Small intestine (tissue), 16 donors: ENCODE data around the gene RAD1. TPM values are rescaled to one million over a fixed set of nuclear protein-coding genes. Genes with fewer than 3 reads are reported as not detected.

Experiments
- DNase-seq, 2 donors: peaks; one replicate each; pipeline versions ENCODE4 v3.0.0 to v3.0.0-alpha.2; 2013
- FAIRE-seq: peaks from 2 replicates; lab custom pipeline; 2012; peaks lifted over from hg19 to GRCh38; lab: Jason Lieb, UNC
- H3K27ac ChIP-seq, 3 donors: one replicate each; pipeline ENCODE4 v1.5.1; 2013; ENCODE audit warnings: low read length in 2 of 3, mild to moderate bottlenecking in 2 of 3, control low read depth in 1 of 3, inconsistent platforms in 1 of 3, low read depth in 1 of 3, moderate library complexity in 1 of 3
- H3K27me3 ChIP-seq, 3 donors: one replicate each; pipeline ENCODE4 v1.6.1; 2013; ENCODE audit warnings: low read length in 3 of 3, inconsistent platforms in 1 of 3; ENCODE audit not compliant: control insufficient read depth in 3 of 3, insufficient read depth in 3 of 3
- H3K36me3 ChIP-seq, 3 donors: one replicate each; pipeline ENCODE4 v1.6.1; 2013; ENCODE audit warnings: low read length in 3 of 3, inconsistent platforms in 1 of 3, low read depth in 1 of 3, mild to moderate bottlenecking in 1 of 3, moderate library complexity in 1 of 3; ENCODE audit not compliant: control insufficient read depth in 3 of 3, insufficient read depth in 2 of 3
- H3K4me1 ChIP-seq, 3 donors: one replicate each; pipeline ENCODE4 v1.6.1; 2013; ENCODE audit warnings: low read length in 2 of 3, inconsistent platforms in 1 of 3, low read depth in 1 of 3, mild to moderate bottlenecking in 1 of 3, moderate library complexity in 1 of 3; ENCODE audit not compliant: control insufficient read depth in 3 of 3, insufficient read depth in 2 of 3
- H3K4me3 ChIP-seq, 3 donors: one replicate each; pipeline ENCODE4 v1.5.1; 2013; ENCODE audit warnings: low read length in 3 of 3, control low read depth in 1 of 3, inconsistent platforms in 1 of 3, low read depth in 1 of 3, mild to moderate bottlenecking in 1 of 3, moderate library complexity in 1 of 3
- H3K9me3 ChIP-seq, 2 donors: one replicate each; pipeline ENCODE4 v1.6.1; 2013; ENCODE audit warnings: low read depth in 1 of 2, low read length in 1 of 2; ENCODE audit not compliant: control insufficient read depth in 2 of 2, insufficient read depth in 1 of 2
- WGBS, 3 donors: extraction: QIAGEN DNeasy Blood & Tissue Kit; methylation state at CpG; one replicate each; pipeline ENCODE4 v1.1.7; 2013; 5-methylcytosine and 5-hydroxymethylcytosine counted together
- long read RNA-seq, 10 donors: transcript quantifications; one replicate each; lab custom pipeline, GENCODE V29; 2026
- polyA plus RNA-seq, 4 donors: library from polyadenylated mRNA; stranded (reverse) in 3 of 4; unstranded in 1 of 4; fragments of 200-250 nt in 3 of 4; fragments of 120-200 nt in 1 of 4; gene quantifications; one replicate each; pipeline versions ENCODE4 v1.2.1 to v1.2.3, GENCODE V29; 2013
- donor health status: healthy with polysubstance abuse.
- donor health status: control.
- donor health status: control.
- donor health status: Bipolar disorder and iron deficiency.
- donor health status: healthy.

Gene RAD1
- polyA plus RNA-seq: 10 to 100 TPM in 3 of 4 donors, 1 to 10 TPM in 1; 9.6 to 23.6 (median 13.2) TPM
- long read RNA-seq, donor 1, full-length matches to known transcripts: 15 of 15 reads
- long read RNA-seq, donor 1, partial matches to known transcripts: 0 of 15 reads
- long read RNA-seq, donor 1, other reads (novel, unspliced or antisense): 0 of 15 reads
- long read RNA-seq, donor 2, full-length matches to known transcripts: 3 of 3 reads
- long read RNA-seq, donor 2, partial matches to known transcripts: 0 of 3 reads
- long read RNA-seq, donor 2, other reads (novel, unspliced or antisense): 0 of 3 reads
- long read RNA-seq, donor 3, partial matches to known transcripts: 0 of 3 reads
- long read RNA-seq, donor 3, other reads (novel, unspliced or antisense): 0 of 3 reads
- long read RNA-seq, donor 4: 0 reads
- long read RNA-seq, donor 5, partial matches to known transcripts: 15 of 27 reads
- long read RNA-seq, donor 5, other reads (novel, unspliced or antisense): 11 of 27 reads
- long read RNA-seq, donor 6, full-length matches to known transcripts: 8 of 8 reads
- long read RNA-seq, donor 6, partial matches to known transcripts: 0 of 8 reads
- long read RNA-seq, donor 6, other reads (novel, unspliced or antisense): 0 of 8 reads
- long read RNA-seq, donor 7, full-length matches to known transcripts: 13 of 90 reads
- long read RNA-seq, donor 7, partial matches to known transcripts: 77 of 90 reads
- long read RNA-seq, donor 7, other reads (novel, unspliced or antisense): 0 of 90 reads
- long read RNA-seq, donor 8, full-length matches to known transcripts: 1 of 1 reads
- long read RNA-seq, donor 8, partial matches to known transcripts: 0 of 1 reads
- long read RNA-seq, donor 8, other reads (novel, unspliced or antisense): 0 of 1 reads
- long read RNA-seq, donor 9, full-length matches to known transcripts: 4 of 4 reads
- long read RNA-seq, donor 9, partial matches to known transcripts: 0 of 4 reads
- long read RNA-seq, donor 9, other reads (novel, unspliced or antisense): 0 of 4 reads
- long read RNA-seq, donor 10, full-length matches to known transcripts: 8 of 67 reads
- long read RNA-seq, donor 10, partial matches to known transcripts: 59 of 67 reads
- long read RNA-seq, donor 10, other reads (novel, unspliced or antisense): 0 of 67 reads

DNA sequence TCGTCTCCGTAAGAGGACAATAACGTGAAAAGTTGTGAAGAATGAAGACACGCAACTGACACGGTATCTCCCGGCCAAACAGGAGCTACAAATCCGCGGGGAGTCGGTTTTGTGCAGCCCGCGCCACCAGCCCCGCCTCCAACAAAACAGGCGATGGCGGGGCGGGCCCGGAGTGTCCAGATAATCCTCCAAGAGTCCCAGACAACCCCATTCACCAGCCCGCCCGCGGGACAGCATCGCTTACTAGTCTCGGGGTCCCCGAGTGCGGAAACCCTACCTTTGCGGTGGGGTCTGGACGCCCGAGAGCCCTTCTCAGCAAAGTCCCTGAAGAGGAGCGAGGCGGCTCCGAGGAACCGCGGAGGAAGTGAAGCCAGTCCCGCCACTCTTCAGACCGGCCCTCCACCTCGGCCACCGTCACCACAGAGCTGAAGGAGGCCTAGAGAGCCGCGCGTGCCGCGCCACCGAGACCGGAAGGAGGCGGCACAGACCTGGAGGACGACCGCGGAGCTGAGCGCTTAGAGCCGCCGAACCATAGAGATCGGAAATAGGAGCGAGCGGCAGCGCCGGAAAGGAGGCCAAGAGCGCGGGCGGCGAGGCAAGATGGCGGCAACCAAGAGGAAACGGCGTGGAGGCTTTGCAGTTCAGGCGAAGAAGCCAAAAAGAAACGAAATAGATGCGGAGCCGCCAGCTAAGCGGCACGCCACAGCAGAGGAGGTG lies at the start of gene RAD1, which contains the start of gene BRIX1:
Gene RAD1, minus strand, starts transcription at position 366 of the 717 bp plus-strand sequence. CDS start 612 bp downstream, outside the sequence.
Gene BRIX1, plus strand, starts transcription at position 573 of the 717 bp plus-strand sequence. Its CDS starts 28 bp downstream, at position 601.
- no peaks in the 10 kb centered on the region for H3K9me3 ChIP-seq

GRCh38 chr5:34959323-34959722 lies 44.0 kb upstream of the RAD1 start:
- no peaks in the 10 kb centered on the region for H3K9me3 ChIP-seq
- no peaks in the 10 kb centered on the region for H3K27me3 ChIP-seq
- H3K4me3 ChIP-seq: no peak overlapping the region
- peaks cover 0 to 2% (median 0%) of the 10 kb centered on the region in 3 donors for H3K36me3 ChIP-seq
- H3K4me1 ChIP-seq: no peaks in the 10 kb centered on the region
- no peak overlapping the region for H3K27ac ChIP-seq
- DNase-seq: no peak
- no peak for FAIRE-seq
- 79 to 96% (median 96%) methylated on average over 1 of the region's 1 CpG for WGBS, 3 donors

More for the DNA sequence above, at the start of gene RAD1, which contains the start of gene BRIX1:
- Histone ChIP-seq H3K4me1 (peaks cover 0 to 12% (median 7%) of the 10 kb centered on the region in 3 donors), H3K27me3 (no peaks in the 10 kb centered on the region), H3K4me3 (peak within 1 kb of the TSS; percentile 75 to 89 (median 84)), H3K36me3 (peaks cover 2 to 10% (median 2%) of the 10 kb centered on the region in 3 donors), H3K27ac (peak within 1 kb of the TSS; percentile 87 to 93 (median 91))
- 0 to 1% (median 0%) methylated on average over 63 to 67 of the region's 67 CpGs for WGBS, 3 donors
- peak; percentile 96 to 98 for DNase-seq
- FAIRE-seq: no peak

GRCh38 chr5:34957857-34958690 lies 42.8 kb upstream of the RAD1 start:
- peak; percentile 30 to 48 for DNase-seq
- no peak overlapping the region for H3K4me3 ChIP-seq
- no peaks in the 10 kb centered on the region for H3K27me3 ChIP-seq
- peaks cover 0 to 4% (median 2%) of the 10 kb centered on the region in 3 donors for H3K36me3 ChIP-seq
- H3K4me1 ChIP-seq: no peaks in the 10 kb centered on the region
- H3K27ac ChIP-seq: no peak overlapping the region
- no peaks in the 10 kb centered on the region for H3K9me3 ChIP-seq
- FAIRE-seq: no peak
- WGBS, 3 donors: 47 to 53% (median 49%) methylated on average over 5 of the region's 5 CpGs

DNA sequence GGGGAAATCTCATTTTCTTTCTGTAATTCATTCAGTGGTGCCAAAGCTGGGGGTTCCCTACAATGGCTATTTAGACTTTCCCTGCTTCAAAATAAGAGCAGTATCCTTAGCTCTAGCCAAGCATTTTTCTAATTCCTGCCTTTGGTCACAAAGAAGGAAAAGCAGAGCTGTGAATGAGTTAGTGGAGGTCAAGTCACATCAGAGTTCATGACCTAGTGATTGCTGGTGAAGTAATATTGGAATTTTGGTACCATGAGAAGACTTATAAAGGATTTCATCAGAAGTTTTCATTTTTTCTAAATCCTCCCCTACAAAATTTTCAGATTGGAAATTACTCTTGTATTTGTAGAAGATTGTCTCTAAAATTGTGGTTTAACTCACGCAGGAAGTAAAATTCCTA lies 42.0 kb upstream of the RAD1 start:
- Histone ChIP-seq H3K9me3 (no peaks in the 10 kb centered on the region), H3K27me3 (no peaks in the 10 kb centered on the region), H3K27ac (no peak overlapping the region), H3K4me3 (no peak overlapping the region), H3K36me3 (peaks cover 0 to 8% (median 3%) of the 10 kb centered on the region in 3 donors), H3K4me1 (no peaks in the 10 kb centered on the region)
- DNase-seq (no peak), FAIRE-seq (no peak)
- 95 to 97% (median 97%) methylated on average over 1 of the region's 1 CpG for WGBS, 3 donors

GRCh38 chr5:34944460-34945047 lies 29.2 kb upstream of the RAD1 start:
- H3K27ac ChIP-seq: no peak overlapping the region
- no peak overlapping the region for H3K4me3 ChIP-seq
- FAIRE-seq (no peak), DNase-seq (no peak)
- H3K9me3 ChIP-seq: no peaks in the 10 kb centered on the region
- no peaks in the 10 kb centered on the region for H3K27me3 ChIP-seq
- no peaks in the 10 kb centered on the region for H3K4me1 ChIP-seq
- WGBS, 3 donors: 91 to 92% (median 92%) methylated on average over 11 of the region's 11 CpGs
- H3K36me3 ChIP-seq: peaks cover 4 to 19% (median 9%) of the 10 kb centered on the region in 3 donors

DNA sequence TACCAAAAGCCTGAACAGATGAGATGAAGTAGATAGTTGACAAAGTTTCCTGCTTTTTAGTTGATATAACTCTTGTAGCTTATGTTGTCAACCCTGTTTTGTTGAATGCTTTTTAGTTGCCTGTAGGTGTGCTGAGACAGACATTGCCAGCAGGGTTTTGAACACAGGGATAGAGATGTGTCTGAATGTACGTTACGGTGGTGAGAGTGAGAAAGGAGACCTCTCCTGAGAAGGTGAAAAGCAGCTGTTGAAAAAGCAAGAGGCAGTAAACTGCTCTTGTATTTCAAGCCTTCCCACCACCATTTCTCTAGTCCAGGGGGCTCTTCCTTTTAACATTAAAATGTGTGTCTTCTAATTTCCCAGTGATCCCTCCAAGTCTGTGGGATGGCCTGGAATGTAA lies 28.7 kb upstream of the RAD1 start:
- Histone ChIP-seq H3K9me3 (no peaks in the 10 kb centered on the region), H3K4me1 (no peaks in the 10 kb centered on the region), H3K27me3 (no peaks in the 10 kb centered on the region), H3K4me3 (no peak overlapping the region), H3K27ac (no peak overlapping the region), H3K36me3 (peaks cover 4 to 19% (median 6%) of the 10 kb centered on the region in 3 donors)
- DNase-seq (no peak), FAIRE-seq (no peak)
- 94 to 96% (median 95%) methylated on average over 2 of the region's 2 CpGs for WGBS, 3 donors

DNA sequence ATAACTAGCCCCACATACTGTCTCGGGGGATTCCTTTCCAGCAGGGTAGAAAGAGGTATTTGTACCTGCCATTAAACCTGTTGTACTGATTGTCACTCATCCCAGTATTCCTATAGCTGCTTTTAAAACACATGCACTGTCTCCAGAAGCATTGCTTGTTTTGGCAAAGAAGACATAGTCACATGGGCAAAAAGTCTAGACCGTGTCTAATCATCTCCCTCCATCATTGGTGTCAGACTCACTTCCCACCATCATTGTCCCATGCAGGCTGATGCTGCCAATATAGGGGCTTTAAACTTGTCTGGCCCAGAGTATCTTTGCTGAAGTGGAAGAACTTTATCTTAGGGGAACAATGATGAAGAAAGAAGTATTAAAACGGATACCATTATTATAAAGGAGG lies 26.6 kb upstream of the RAD1 start:
- Histone ChIP-seq H3K27ac (no peak overlapping the region), H3K27me3 (no peaks in the 10 kb centered on the region), H3K4me1 (no peaks in the 10 kb centered on the region), H3K36me3 (peaks cover 9 to 30% (median 17%) of the 10 kb centered on the region in 3 donors), H3K4me3 (no peak overlapping the region), H3K9me3 (no peaks in the 10 kb centered on the region)
- no peak for FAIRE-seq
- DNase-seq: no peak
- WGBS, 3 donors: 91 to 93% (median 92%) methylated on average over 3 of the region's 3 CpGs
